ENCODE results near the gene RARRES1.

- TF ChIP-seq CTCF (IDR thresholded peaks at IDR 0.05) = no peak
- no peak for TF ChIP-seq POLR2A (IDR thresholded peaks at IDR 0.05)
Measured at GRCh38 chr3:158660711-158661110, 71.5 kb downstream of the RARRES1 start.

All from prostate gland (tissue), 2 donors.